ENCODE data around the gene CCBE1.

- TF ChIP-seq CTCF (IDR thresholded peaks at IDR 0.05; ENCODE audit: insufficient read depth, low read depth, low read length) (no peak), EZH2 (IDR thresholded peaks at IDR 0.05; ENCODE audit: insufficient read depth, low read length) (no peak)
These were observed 123.3 kb downstream of the CCBE1 start for GRCh38 chr18:59573962-59574361.
